Neural progenitor cell (in vitro differentiated cells): Measurements from ENCODE around the gene UPP1. TPM values are rescaled to one million over a fixed set of nuclear protein-coding genes. Genes with fewer than 3 reads are reported as not detected.

Source experiments
- DNase-seq: peaks from one replicate; pipeline ENCODE4 v3.0.0-alpha.2; 2016; ENCODE audit warnings: low spot score
- H2AFZ ChIP-seq: fragments of 200-600 bp; sonication (generic); replicated peaks from 2 replicates; pipeline ENCODE4 v1.6.1; 2016; ENCODE audit warnings: antibody characterized with exemption
- H3F3A ChIP-seq: fragments of 200-600 bp; sonication (generic); 2 replicates; pipeline ENCODE4 v1.6.1; 2016; ENCODE audit warnings: antibody characterized with exemption, low read depth
- H3K27ac ChIP-seq: fragments of 200-600 bp; sonication (generic); 2 replicates; pipeline ENCODE4 v1.5.1; 2016; ENCODE audit warnings: mild to moderate bottlenecking
- H3K27me3 ChIP-seq: fragments of 200-600 bp; sonication (generic); 2 replicates; pipeline ENCODE4 v1.6.1; 2016; ENCODE audit warnings: mild to moderate bottlenecking, moderate library complexity
- H3K36me3 ChIP-seq: fragments of 200-600 bp; sonication (generic); 2 replicates; pipeline ENCODE4 v1.5.1; 2016
- H3K4me1 ChIP-seq: fragments of 200-600 bp; sonication (generic); 2 replicates; pipeline ENCODE4 v1.6.1; 2016; ENCODE audit warnings: mixed run types
- H3K4me2 ChIP-seq: fragments of 200-600 bp; sonication (generic); 2 replicates; pipeline ENCODE4 v1.6.1; 2016
- H3K4me3 ChIP-seq: fragments of 200-600 bp; sonication (generic); 2 replicates; pipeline ENCODE4 v1.5.1; 2016
- H3K79me2 ChIP-seq: fragments of 200-600 bp; sonication (generic); 2 replicates; pipeline ENCODE4 v1.6.1; 2016; ENCODE audit warnings: low read depth
- H3K9ac ChIP-seq: fragments of 200-600 bp; sonication (generic); 2 replicates; pipeline ENCODE4 v1.6.1; 2016
- H3K9me3 ChIP-seq: fragments of 200-600 bp; sonication (generic); 2 replicates; pipeline ENCODE4 v1.5.1; 2016; ENCODE audit warnings: low read depth
- H4K20me1 ChIP-seq: fragments of 200-600 bp; sonication (generic); 2 replicates; pipeline ENCODE4 v1.6.1; 2016; ENCODE audit warnings: low read depth
- H3K27ac Mint-ChIP-seq: 3 replicates; pipeline ENCODE4 v1.8.0; 2021; ENCODE audit warnings: mixed read lengths
- H3K27me3 Mint-ChIP-seq: 2 replicates; pipeline ENCODE4 v1.8.0; 2022; ENCODE audit warnings: low read depth, mild to moderate bottlenecking, inconsistent platforms, moderate library complexity, mixed read lengths; ENCODE audit not compliant: insufficient read depth
- H3K36me3 Mint-ChIP-seq: 3 replicates; pipeline ENCODE4 v1.8.0; 2021; ENCODE audit warnings: mixed read lengths
- H3K4me1 Mint-ChIP-seq: 3 replicates; pipeline ENCODE4 v1.8.0; 2021; ENCODE audit warnings: mixed read lengths
- H3K4me3 Mint-ChIP-seq: 3 replicates; pipeline ENCODE4 v1.8.0; 2021; ENCODE audit warnings: mild to moderate bottlenecking, moderate library complexity, mixed read lengths
- H3K9me3 Mint-ChIP-seq: 3 replicates; pipeline ENCODE4 v1.8.0; 2020; ENCODE audit warnings: mixed read lengths
- CTCF ChIP-seq: fragments of 200-600 bp; sonication (generic); IDR thresholded peaks from 2 replicates; pipeline ENCODE4 v1.5.1; 2017; ENCODE audit warnings: antibody characterized with exemption, mild to moderate bottlenecking
- EZH2 ChIP-seq: fragments of 200-600 bp; sonication (generic); IDR thresholded peaks from 2 replicates; pipeline ENCODE4 v1.6.1; 2017; ENCODE audit warnings: antibody characterized with exemption, mild to moderate bottlenecking, moderate library complexity
- EZH2phosphoT487 ChIP-seq: fragments of 200-600 bp; sonication (generic); IDR thresholded peaks from 2 replicates; pipeline ENCODE4 v1.6.1; 2017; ENCODE audit warnings: antibody characterized with exemption
- total RNA-seq: library from RNA; depleted of rRNA; stranded (reverse); fragments of >200 nt; gene quantifications from 2 replicates; pipeline ENCODE4 v1.2.3, GENCODE V29; 2015; ENCODE audit warnings: low replicate concordance

The UPP1 gene
- total RNA-seq, 1 donor from 2014 or later: 11.2 TPM

- Mint-ChIP-seq H3K36me3 (peaks cover 6% of the 10 kb centered on the region), H3K27me3 (peaks cover 3% of the 10 kb centered on the region), H3K4me3 (peak overlapping the region; percentile 63), H3K9me3 (no peaks in the 10 kb centered on the region), H3K27ac (no peak overlapping the region), H3K4me1 (peaks cover 25% of the 10 kb centered on the region)
- peaks cover 42% of the 10 kb centered on the region for H3F3A ChIP-seq
- H3K27me3 ChIP-seq: peaks cover 6% of the 10 kb centered on the region
- no peak overlapping the region for H3K4me2 ChIP-seq
- H3K79me2 ChIP-seq: no peaks in the 10 kb centered on the region
- no peaks in the 10 kb centered on the region for H3K36me3 ChIP-seq
- H3K27ac ChIP-seq: no peak overlapping the region
- no peaks in the 10 kb centered on the region for H3K9me3 ChIP-seq
- TF ChIP-seq EZH2 (no peak), EZH2phosphoT487 (no peak), CTCF (no peak)
- no peaks in the 10 kb centered on the region for H4K20me1 ChIP-seq
- H3K4me3 ChIP-seq: no peak overlapping the region
- no peak overlapping the region for H3K9ac ChIP-seq
- H2AFZ ChIP-seq: no peak overlapping the region
- DNase-seq: no peak
- peaks cover 15% of the 10 kb centered on the region for H3K4me1 ChIP-seq
Observed at GRCh38 chr7:48087349-48087748, 1.7 kb upstream of the UPP1 start.

GRCh38 chr7:48088559-48089045 lies 463 bp upstream of the UPP1 start:
- Histone ChIP-seq H3K4me1 (peaks cover 15% of the 10 kb centered on the region), H3K27me3 (peaks cover 6% of the 10 kb centered on the region), H3K27ac (no peak overlapping the region), H3K9ac (no peak overlapping the region), H3K9me3 (no peaks in the 10 kb centered on the region), H3K36me3 (no peaks in the 10 kb centered on the region), H3K79me2 (no peaks in the 10 kb centered on the region), H3K4me2 (peak overlapping the region; percentile 86), H2AFZ (peak overlapping the region; percentile 74), H3K4me3 (peak overlapping the region; percentile 73), H4K20me1 (no peaks in the 10 kb centered on the region), H3F3A (peaks cover 42% of the 10 kb centered on the region)
- Mint-ChIP-seq H3K4me1 (peaks cover 25% of the 10 kb centered on the region), H3K27me3 (peaks cover 3% of the 10 kb centered on the region), H3K9me3 (no peaks in the 10 kb centered on the region), H3K4me3 (peak overlapping the region; percentile 91), H3K36me3 (peaks cover 7% of the 10 kb centered on the region), H3K27ac (no peak overlapping the region)
- DNase-seq: peak; percentile 70
- TF ChIP-seq EZH2: no peak
- TF ChIP-seq CTCF: no peak
- no peak for TF ChIP-seq EZH2phosphoT487

- no peaks in the 10 kb centered on the region for H3K9me3 Mint-ChIP-seq
- H3K9me3 ChIP-seq: no peaks in the 10 kb centered on the region
- peak overlapping the region; percentile 86 for H3K4me2 ChIP-seq
- H3K36me3 ChIP-seq: no peaks in the 10 kb centered on the region
- H2AFZ ChIP-seq: peak overlapping the region; percentile 92
- no peaks in the 10 kb centered on the region for H3K27me3 Mint-ChIP-seq
- peaks cover 12% of the 10 kb centered on the region for H3K36me3 Mint-ChIP-seq
- DNase-seq: peak; percentile 83
- H3K79me2 ChIP-seq: no peaks in the 10 kb centered on the region
- no peak for TF ChIP-seq EZH2phosphoT487
- no peak for TF ChIP-seq EZH2
- TF ChIP-seq CTCF: no peak
- peaks cover 15% of the 10 kb centered on the region for H3K4me1 ChIP-seq
- peak overlapping the region; percentile 91 for H3K4me3 Mint-ChIP-seq
- peaks cover 42% of the 10 kb centered on the region for H3F3A ChIP-seq
- H3K4me1 Mint-ChIP-seq: peaks cover 16% of the 10 kb centered on the region
- H4K20me1 ChIP-seq: no peaks in the 10 kb centered on the region
- no peak overlapping the region for H3K9ac ChIP-seq
- H3K27ac ChIP-seq: no peak overlapping the region
- peaks cover 6% of the 10 kb centered on the region for H3K27me3 ChIP-seq
- H3K4me3 ChIP-seq: peak overlapping the region; percentile 73
- no peak overlapping the region for H3K27ac Mint-ChIP-seq
Observed at GRCh38 chr7:48090095-48090805, 1.2 kb downstream of the UPP1 start.
